Keratinocyte (primary cell): Measurements from ENCODE around the gene MIEN1. TPM values are rescaled to one million over a fixed set of nuclear protein-coding genes. Genes with fewer than 3 reads are reported as not detected.

Source experiments
- DNase-seq: peaks from one replicate; pipeline ENCODE4 v3.0.0-alpha.2; 2011; ENCODE audit warnings: low read depth, missing footprints, low spot score
- FAIRE-seq: peaks from 2 replicates; lab custom pipeline; 2011; peaks lifted over from hg19 to GRCh38; lab: Jason Lieb, UNC
- H2AFZ ChIP-seq: 2 replicates; pipeline ENCODE4 v1.6.0; 2012; ENCODE audit warnings: low read length, control low read depth, inconsistent platforms; ENCODE audit not compliant: control insufficient read depth
- H3K27ac ChIP-seq: 2 replicates; pipeline ENCODE4 v1.5.1; 2011; ENCODE audit warnings: low read length; ENCODE audit not compliant: control insufficient read depth, insufficient read depth
- H3K27me3 ChIP-seq: 3 replicates; pipeline ENCODE4 v1.6.0; 2011; ENCODE audit warnings: low read length; ENCODE audit not compliant: control insufficient read depth, insufficient read depth; ENCODE audit errors: extremely low read depth
- H3K36me3 ChIP-seq, 2 experiments: 2 replicates in 1 of 2; 3 replicates in 1 of 2; pipeline ENCODE4 v1.5.1; 2011; ENCODE audit warnings: low read length in 2 of 2, mild to moderate bottlenecking in 1 of 2; ENCODE audit not compliant: control insufficient read depth in 2 of 2, insufficient read depth in 2 of 2; ENCODE audit errors: extremely low read depth in 1 of 2
- H3K4me1 ChIP-seq: 3 replicates; pipeline ENCODE4 v1.5.1; 2011; ENCODE audit warnings: low read length; ENCODE audit not compliant: control insufficient read depth, insufficient read depth; ENCODE audit errors: extremely low read depth
- H3K4me2 ChIP-seq: 3 replicates; pipeline ENCODE4 v1.6.0; 2011; ENCODE audit warnings: low read depth, low read length; ENCODE audit not compliant: control insufficient read depth, insufficient read depth; ENCODE audit errors: extremely low read depth
- H3K4me3 ChIP-seq, 3 experiments: fragments of 200-600 bp in 1 of 3; sonication (generic) in 1 of 3; 2 replicates in 2 of 3; 3 replicates in 1 of 3; pipeline ENCODE4 v1.5.1; 2011 to 2016; ENCODE audit warnings: low read length in 3 of 3, mild to moderate bottlenecking in 3 of 3, control low read depth in 2 of 3, inconsistent platforms in 1 of 3, low read depth in 1 of 3, mixed read lengths in 1 of 3, mixed run types in 1 of 3, moderate library complexity in 1 of 3; ENCODE audit not compliant: control insufficient read depth in 2 of 3, insufficient read depth in 2 of 3; ENCODE audit errors: extremely low read depth in 1 of 3
- H3K79me2 ChIP-seq: 2 replicates; pipeline ENCODE4 v1.6.0; 2012; ENCODE audit warnings: low read length; ENCODE audit not compliant: control insufficient read depth, insufficient read depth
- H3K9ac ChIP-seq: 3 replicates; pipeline ENCODE4 v1.6.0; 2011; ENCODE audit warnings: low read length; ENCODE audit not compliant: control insufficient read depth, insufficient read depth; ENCODE audit errors: extremely low read depth
- H3K9me1 ChIP-seq: 3 replicates; pipeline ENCODE4 v1.6.0; 2011; ENCODE audit warnings: low read length; ENCODE audit not compliant: control insufficient read depth, insufficient read depth; ENCODE audit errors: extremely low read depth
- H3K9me3 ChIP-seq: 2 replicates; pipeline ENCODE4 v1.5.1; 2012; ENCODE audit warnings: low read depth, low read length; ENCODE audit not compliant: control insufficient read depth
- H4K20me1 ChIP-seq: 3 replicates; pipeline ENCODE4 v1.6.0; 2011; ENCODE audit warnings: low read length; ENCODE audit not compliant: control insufficient read depth, insufficient read depth; ENCODE audit errors: extremely low read depth
- CTCF ChIP-seq, 3 experiments: IDR thresholded peaks in 1 of 3; conservative IDR thresholded peaks in 1 of 3; optimal IDR thresholded peaks in 1 of 3; 2 replicates in 2 of 3; 3 replicates in 1 of 3; pipeline versions ENCODE3 to v1.5.1; 2011; ENCODE audit warnings: low read length in 3 of 3, mild to moderate bottlenecking in 3 of 3, moderate library complexity in 2 of 3, control low read depth in 1 of 3, inconsistent platforms in 1 of 3; ENCODE audit not compliant: insufficient read depth in 2 of 3; ENCODE audit errors: extremely low read depth in 1 of 3
- EZH2 ChIP-seq: IDR thresholded peaks from one replicate; pipeline ENCODE4 v1.6.1; 2012; ENCODE audit warnings: inconsistent platforms, mild to moderate bottlenecking, low read length, moderate library complexity
- dilution Hi-C: fragments of 300-500 bp; cut with MboI; formaldehyde crosslinking; loops from one replicate; pipeline ENCODE4 v1.7.0; 2020; ENCODE audit warnings: low sequenced_read_pairs; ENCODE audit not compliant: extremely low pct_ligation_motif_present
- polyA plus RNA-seq, 5 experiments: library from polyadenylated mRNA; depleted of rRNA in 3 of 5; stranded (reverse) in 3 of 5; stranded (forward) in 1 of 5; unstranded in 1 of 5; fragments of >200 nt; gene quantifications; 1 replicate in 1 of 5; 2 replicates in 3 of 5; 3 replicates in 1 of 5; pipeline versions ENCODE4 v1.2.1 to v1.2.3, GENCODE V29; 2011 to 2012; ENCODE audit warnings: missing spikeins in 2 of 5, low read depth in 1 of 5, low replicate concordance in 1 of 5

Gene MIEN1
- polyA plus RNA-seq, 1 donor (not counting 4 experiments of a cell fraction or from before 2014, with no cell fraction given) = 38.4 TPM

- H3K27me3 ChIP-seq = peaks cover 81% of the 10 kb centered on the region
- dilution Hi-C loops = no loop called here
- DNase-seq (no peak), FAIRE-seq (no peak)
- no peak for TF ChIP-seq EZH2
- no peak for TF ChIP-seq CTCF (optimal IDR thresholded peaks at IDR 0.05 in 1 of 3, IDR thresholded peaks at IDR 0.05 in 1 of 3, conservative IDR thresholded peaks at IDR 0.05 in 1 of 3; ENCODE audit: extremely low read depth in 1 of 3, insufficient read depth in 2 of 3, low read length in 3 of 3)
- peak overlapping the region; percentile 4 for H3K4me2 ChIP-seq
- H3K36me3 ChIP-seq = no peaks in the 10 kb centered on the region
- no peak overlapping the region for H2AFZ ChIP-seq
- H3K4me3 ChIP-seq = no peak overlapping the region
- no peak overlapping the region for H3K9ac ChIP-seq
- peaks cover 3% of the 10 kb centered on the region for H4K20me1 ChIP-seq
- no peaks in the 10 kb centered on the region for H3K79me2 ChIP-seq
- peaks cover 14% of the 10 kb centered on the region for H3K9me3 ChIP-seq
- H3K9me1 ChIP-seq = no peaks in the 10 kb centered on the region
- H3K4me1 ChIP-seq = peaks cover 6% of the 10 kb centered on the region
- no peak overlapping the region for H3K27ac ChIP-seq
These were observed 32.9 kb upstream of the MIEN1 start for GRCh38 chr17:39763051-39763820.

GRCh38 chr17:39761861-39762496, 31.6 kb upstream of the MIEN1 start:
- dilution Hi-C loops = no loop called here
- Histone ChIP-seq H3K27me3 (peaks cover 77% of the 10 kb centered on the region), H3K36me3 (no peaks in the 10 kb centered on the region), H3K9ac (no peak overlapping the region), H3K4me1 (peaks cover 6% of the 10 kb centered on the region), H3K9me1 (no peaks in the 10 kb centered on the region), H3K4me2 (no peak overlapping the region), H3K9me3 (peaks cover 14% of the 10 kb centered on the region), H4K20me1 (peaks cover 3% of the 10 kb centered on the region), H3K4me3 (no peak overlapping the region), H2AFZ (no peak overlapping the region), H3K27ac (no peak overlapping the region), H3K79me2 (no peaks in the 10 kb centered on the region)
- FAIRE-seq = no peak
- DNase-seq = no peak
- TF ChIP-seq CTCF (optimal IDR thresholded peaks at IDR 0.05 in 1 of 3, IDR thresholded peaks at IDR 0.05 in 1 of 3, conservative IDR thresholded peaks at IDR 0.05 in 1 of 3; ENCODE audit: extremely low read depth in 1 of 3, insufficient read depth in 2 of 3, low read length in 3 of 3) (no peak), EZH2 (no peak)
